Kidney epithelial cell (primary cell): ENCODE data around the gene ATXN7L1. TPM values are rescaled to one million over a fixed set of nuclear protein-coding genes. Genes with fewer than 3 reads are reported as not detected.

ENCODE experiments used
- DNase-seq: peaks from one replicate; pipeline ENCODE4 v3.0.0-alpha.2; 2010; ENCODE audit warnings: low read depth
- H3K27me3 ChIP-seq: 2 replicates; pipeline ENCODE4 v1.6.0; 2011; ENCODE audit warnings: low read length; ENCODE audit not compliant: control insufficient read depth, insufficient read depth
- H3K36me3 ChIP-seq: 2 replicates; pipeline ENCODE4 v1.5.1; 2011; ENCODE audit warnings: low read length; ENCODE audit not compliant: control insufficient read depth, insufficient read depth
- H3K4me3 ChIP-seq: 2 replicates; pipeline ENCODE4 v1.5.1; 2011; ENCODE audit warnings: low read depth, mild to moderate bottlenecking, control low read depth, low read length
- total RNA-seq: library from RNA; depleted of rRNA; stranded (reverse); fragments of >200 nt; gene quantifications from 2 replicates; pipeline ENCODE4 v1.2.3, GENCODE V29; 2015
- TF ChIP-seq, protein P1 (sequence below): IDR thresholded peaks from 2 replicates; pipeline ENCODE4 v1.5.1; 2011; ENCODE audit warnings: mild to moderate bottlenecking, moderate library complexity, low read length, control low read depth, inconsistent platforms; ENCODE audit not compliant: insufficient read depth, poor library complexity, severe bottlenecking

ATXN7L1 gene
- total RNA-seq, 1 donor from 2014 or later = 2.4 TPM

DNA sequence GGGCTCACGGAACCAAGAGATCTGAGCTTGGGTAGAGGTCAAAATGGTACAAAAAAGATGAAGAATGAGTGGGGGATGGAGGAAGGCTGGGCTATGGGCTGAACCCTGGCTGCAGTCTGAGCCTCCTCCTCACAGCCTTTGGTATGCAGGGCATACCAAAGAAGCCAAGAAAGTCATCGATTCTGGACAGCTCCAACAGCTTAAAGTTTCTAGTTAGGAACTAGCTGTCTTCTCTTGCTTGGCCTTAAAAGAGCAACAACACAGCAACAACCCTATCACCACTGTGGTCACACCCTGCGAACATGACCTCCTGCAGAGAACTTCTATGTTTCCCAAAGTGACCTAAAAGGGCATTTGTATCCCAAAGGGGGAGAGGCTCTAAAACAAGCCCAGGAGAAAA is 169.0 kb downstream of the ATXN7L1 start:
- DNase-seq = no peak
- H3K36me3 ChIP-seq = no peaks in the 10 kb centered on the region
- TF ChIP-seq, protein P1, sequence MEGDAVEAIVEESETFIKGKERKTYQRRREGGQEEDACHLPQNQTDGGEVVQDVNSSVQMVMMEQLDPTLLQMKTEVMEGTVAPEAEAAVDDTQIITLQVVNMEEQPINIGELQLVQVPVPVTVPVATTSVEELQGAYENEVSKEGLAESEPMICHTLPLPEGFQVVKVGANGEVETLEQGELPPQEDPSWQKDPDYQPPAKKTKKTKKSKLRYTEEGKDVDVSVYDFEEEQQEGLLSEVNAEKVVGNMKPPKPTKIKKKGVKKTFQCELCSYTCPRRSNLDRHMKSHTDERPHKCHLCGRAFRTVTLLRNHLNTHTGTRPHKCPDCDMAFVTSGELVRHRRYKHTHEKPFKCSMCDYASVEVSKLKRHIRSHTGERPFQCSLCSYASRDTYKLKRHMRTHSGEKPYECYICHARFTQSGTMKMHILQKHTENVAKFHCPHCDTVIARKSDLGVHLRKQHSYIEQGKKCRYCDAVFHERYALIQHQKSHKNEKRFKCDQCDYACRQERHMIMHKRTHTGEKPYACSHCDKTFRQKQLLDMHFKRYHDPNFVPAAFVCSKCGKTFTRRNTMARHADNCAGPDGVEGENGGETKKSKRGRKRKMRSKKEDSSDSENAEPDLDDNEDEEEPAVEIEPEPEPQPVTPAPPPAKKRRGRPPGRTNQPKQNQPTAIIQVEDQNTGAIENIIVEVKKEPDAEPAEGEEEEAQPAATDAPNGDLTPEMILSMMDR = no peak
- H3K4me3 ChIP-seq = no peak overlapping the region
- H3K27me3 ChIP-seq = no peaks in the 10 kb centered on the region

DNA sequence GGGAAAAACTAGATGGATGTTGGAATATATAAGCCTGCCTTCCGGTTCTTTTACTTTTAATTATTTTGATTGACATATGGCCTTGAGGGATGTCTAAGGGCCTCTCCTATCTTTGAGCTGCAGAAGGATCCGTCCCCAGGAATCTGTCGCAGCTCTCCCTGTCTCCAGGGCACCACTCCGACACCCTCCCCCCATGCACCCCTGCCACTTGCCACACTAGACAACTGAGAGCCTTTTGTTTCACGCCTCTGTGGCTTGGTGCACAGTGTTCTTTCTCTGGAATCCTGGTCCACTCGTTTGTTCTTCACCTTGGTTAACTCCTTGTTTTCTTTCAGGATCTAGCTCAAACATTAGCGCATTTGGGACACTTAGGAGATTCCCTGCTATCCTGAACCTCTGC is 171.0 kb downstream of the ATXN7L1 start:
- no peak for DNase-seq
- TF ChIP-seq, protein P1 = no peak
- H3K27me3 ChIP-seq = no peaks in the 10 kb centered on the region
- no peaks in the 10 kb centered on the region for H3K36me3 ChIP-seq
- H3K4me3 ChIP-seq = no peak overlapping the region

DNA sequence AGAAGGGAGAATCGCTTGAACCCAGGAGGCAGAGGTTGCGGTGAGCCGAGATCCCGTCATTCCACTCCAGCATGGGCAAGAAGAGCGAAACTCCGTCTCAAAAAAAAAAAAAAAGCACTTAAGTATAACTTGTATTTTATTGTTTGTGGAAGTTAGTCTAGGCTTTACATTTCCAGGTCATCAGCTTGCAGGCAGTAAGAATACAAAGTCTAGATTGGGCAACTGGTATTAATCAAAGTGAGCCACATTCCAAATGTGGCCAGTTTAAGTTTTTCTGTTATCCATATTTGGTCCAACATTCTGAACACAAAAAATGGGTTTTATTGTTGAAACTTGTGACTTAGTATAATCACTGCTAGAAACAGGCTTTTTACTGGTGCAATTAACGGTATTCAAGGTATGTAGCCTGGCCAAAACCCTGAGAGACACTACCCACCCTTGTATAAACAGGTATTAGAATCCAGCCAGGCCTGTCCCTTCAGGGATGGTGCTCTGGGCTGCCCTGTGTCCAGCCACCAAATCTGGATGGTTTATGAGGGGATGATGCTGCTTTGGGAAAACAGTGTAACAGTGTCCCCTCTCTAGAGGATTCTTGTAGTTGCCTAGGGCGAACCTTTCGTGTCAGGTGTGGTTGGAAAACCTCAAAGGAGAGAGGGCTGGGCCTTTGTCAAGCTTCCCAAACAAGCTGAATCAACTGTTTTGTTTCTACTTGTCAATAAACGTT is 173.0 kb downstream of the ATXN7L1 start:
- TF ChIP-seq, protein P1 = no peak
- Histone ChIP-seq H3K27me3 (no peaks in the 10 kb centered on the region), H3K36me3 (no peaks in the 10 kb centered on the region), H3K4me3 (no peak overlapping the region)
- no peak for DNase-seq

DNA sequence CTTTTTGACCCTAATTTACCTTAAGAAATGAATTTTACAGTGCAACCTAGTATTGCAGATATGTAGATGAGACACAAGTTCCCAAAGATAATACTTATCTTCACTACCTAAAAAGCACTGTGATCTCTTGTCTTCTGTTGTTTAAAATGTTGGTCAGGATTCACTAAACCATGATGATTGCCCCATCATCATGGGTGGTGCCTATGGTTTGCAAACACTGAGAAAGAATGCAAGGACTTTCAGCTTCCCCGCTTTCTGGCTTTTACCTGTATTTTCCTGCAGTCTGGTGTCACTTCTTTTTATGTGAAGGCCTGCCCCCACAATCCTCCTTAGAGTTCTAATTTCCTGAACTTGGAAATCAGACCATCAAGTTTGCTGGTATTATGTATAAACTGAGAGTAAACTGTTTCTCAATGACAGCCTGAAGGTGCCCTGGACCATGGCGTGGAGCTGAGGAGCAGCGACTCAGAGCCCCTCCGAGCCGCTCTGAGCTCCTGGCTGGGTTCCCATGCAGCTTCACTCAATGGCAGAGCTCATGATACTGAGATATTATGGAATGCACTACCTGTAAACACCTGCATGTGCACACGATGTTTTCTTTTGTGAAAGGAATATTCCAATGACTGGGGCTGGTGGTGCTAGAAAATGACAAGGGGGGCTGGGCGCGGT is 176.7 kb downstream of the ATXN7L1 start:
- H3K27me3 ChIP-seq = no peaks in the 10 kb centered on the region

DNA sequence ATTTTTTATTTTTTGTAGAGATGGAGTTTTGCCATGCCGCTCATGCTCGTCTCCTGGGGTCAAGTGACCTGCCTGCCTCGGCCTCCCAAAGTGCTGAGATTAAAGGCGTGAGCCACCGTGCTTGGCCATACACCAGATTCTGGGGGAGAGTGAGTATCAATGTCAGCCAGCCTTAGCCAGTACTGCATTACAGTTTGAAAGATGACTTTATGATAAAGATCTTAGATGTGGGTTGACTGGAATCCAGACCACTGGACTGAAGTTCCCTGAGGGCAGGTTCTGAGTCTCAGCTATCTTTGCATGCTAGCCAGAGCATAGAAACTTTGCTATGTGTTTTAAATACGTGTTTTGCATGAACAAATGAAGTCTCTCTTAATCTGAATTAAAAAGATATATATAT is 177.9 kb downstream of the ATXN7L1 start:
- no peaks in the 10 kb centered on the region for H3K27me3 ChIP-seq
- no peak for DNase-seq
- no peak overlapping the region for H3K4me3 ChIP-seq
- TF ChIP-seq, protein P1 = no peak
- H3K36me3 ChIP-seq = no peaks in the 10 kb centered on the region

More for the DNA sequence above, 176.7 kb downstream of the ATXN7L1 start:
- TF ChIP-seq, protein P1 = no peak
- DNase-seq = no peak
- Histone ChIP-seq H3K36me3 (no peaks in the 10 kb centered on the region), H3K4me3 (no peak overlapping the region)
